OCI-LY1 (cell line): Measurements from ENCODE around the gene PDZRN3.

Experiments
- H2AFZ ChIP-seq: fragments of 200-600 bp; sonication (generic), shearing (Covaris generic); 2 replicates; pipeline ENCODE4 v1.6.0; 2014; ENCODE audit warnings: antibody characterized with exemption, mild to moderate bottlenecking, low read length
- H3F3A ChIP-seq: fragments of 200-600 bp; sonication (generic), shearing (Covaris generic); 2 replicates; pipeline ENCODE4 v1.6.0; 2014; ENCODE audit warnings: mild to moderate bottlenecking, antibody characterized with exemption, low read length, moderate library complexity; ENCODE audit not compliant: insufficient read depth
- H3K27ac ChIP-seq: fragments of 200-600 bp; sonication (generic); 2 replicates; pipeline ENCODE4 v1.5.1; 2014; ENCODE audit warnings: low read length, mixed run types, mild to moderate bottlenecking, low read depth; ENCODE audit not compliant: poor library complexity, severe bottlenecking
- H3K27me3 ChIP-seq: fragments of 200-600 bp; sonication (generic); 2 replicates; pipeline ENCODE4 v1.6.0; 2014; ENCODE audit warnings: antibody characterized with exemption, mild to moderate bottlenecking, low read length, moderate library complexity; ENCODE audit not compliant: insufficient read depth
- H3K36me3 ChIP-seq: fragments of 200-600 bp; sonication (generic); 2 replicates; pipeline ENCODE4 v1.6.1; 2014; ENCODE audit warnings: mild to moderate bottlenecking, antibody characterized with exemption, low read length, moderate library complexity, mixed read lengths; ENCODE audit not compliant: insufficient read depth
- H3K4me1 ChIP-seq: fragments of 200-600 bp; sonication (generic); 2 replicates; pipeline ENCODE4 v1.5.1; 2014; ENCODE audit warnings: mild to moderate bottlenecking, low read length, moderate library complexity; ENCODE audit not compliant: insufficient read depth, severe bottlenecking
- H3K4me2 ChIP-seq: fragments of 200-600 bp; sonication (generic), shearing (Covaris generic); 2 replicates; pipeline ENCODE4 v1.6.1; 2014; ENCODE audit warnings: low read length
- H3K4me3 ChIP-seq: fragments of 200-600 bp; sonication (generic); 2 replicates; pipeline ENCODE4 v1.5.1; 2014; ENCODE audit warnings: low read length, low read depth, mild to moderate bottlenecking, mixed read lengths; ENCODE audit not compliant: poor library complexity, severe bottlenecking
- H3K79me2 ChIP-seq: fragments of 200-600 bp; shearing (Covaris generic); 2 replicates; pipeline ENCODE4 v1.6.1; 2016; ENCODE audit warnings: mixed run types, low read length, mixed read lengths; ENCODE audit not compliant: insufficient read depth
- H3K9ac ChIP-seq: fragments of 200-600 bp; sonication (generic), shearing (Covaris generic); 2 replicates; pipeline ENCODE4 v1.6.1; 2014; ENCODE audit warnings: mild to moderate bottlenecking, low read length, mixed read lengths
- H3K9me2 ChIP-seq: fragments of 200-600 bp; sonication (generic), shearing (Covaris generic); 2 replicates; pipeline ENCODE4 v1.6.1; 2014; ENCODE audit warnings: low read depth, mild to moderate bottlenecking, low read length, mixed read lengths
- H3K9me3 ChIP-seq: fragments of 200-600 bp; shearing (Covaris generic); 2 replicates; pipeline ENCODE4 v1.6.1; 2014; ENCODE audit warnings: low read length, mixed read lengths
- H4K20me1 ChIP-seq: fragments of 200-600 bp; sonication (generic), shearing (Covaris generic); 2 replicates; pipeline ENCODE4 v1.6.0; 2016; ENCODE audit warnings: mild to moderate bottlenecking, low read length; ENCODE audit not compliant: insufficient read depth
- EZH2 ChIP-seq: fragments of 200-600 bp; sonication (generic), shearing (Covaris generic); IDR thresholded peaks from 2 replicates; pipeline ENCODE4 v1.8.0; 2017; ENCODE audit warnings: borderline replicate concordance, mixed run types, mild to moderate bottlenecking, antibody characterized with exemption, low read length, moderate library complexity, mixed read lengths
- TF ChIP-seq, protein P1 (sequence below): fragments of 200-600 bp; sonication (generic), shearing (Covaris generic); IDR thresholded peaks from 2 replicates; pipeline ENCODE4 v1.5.1; 2017; ENCODE audit warnings: mild to moderate bottlenecking, antibody characterized with exemption, low read length, moderate library complexity, mixed read lengths

PDZRN3 gene

DNA sequence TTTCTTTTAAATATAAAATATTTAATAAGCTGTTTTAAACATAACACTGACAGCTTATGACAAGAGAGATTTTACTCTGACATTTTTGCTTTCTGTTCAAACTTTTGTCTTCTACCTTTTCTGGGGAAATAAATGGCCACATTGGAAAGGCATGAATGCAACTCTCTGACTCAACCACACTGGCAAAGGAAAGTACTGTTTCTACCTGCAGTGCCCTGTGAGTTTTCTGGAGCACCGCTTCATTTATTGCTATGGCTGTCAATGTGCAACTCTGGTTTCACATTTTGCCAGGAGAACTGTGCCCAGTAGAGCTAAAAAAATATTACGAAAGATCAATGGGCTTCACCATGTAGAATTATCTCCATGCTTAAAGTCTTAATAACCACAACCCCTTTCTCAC, 15.1 kb downstream of the PDZRN3 start:
- TF ChIP-seq, protein P1, sequence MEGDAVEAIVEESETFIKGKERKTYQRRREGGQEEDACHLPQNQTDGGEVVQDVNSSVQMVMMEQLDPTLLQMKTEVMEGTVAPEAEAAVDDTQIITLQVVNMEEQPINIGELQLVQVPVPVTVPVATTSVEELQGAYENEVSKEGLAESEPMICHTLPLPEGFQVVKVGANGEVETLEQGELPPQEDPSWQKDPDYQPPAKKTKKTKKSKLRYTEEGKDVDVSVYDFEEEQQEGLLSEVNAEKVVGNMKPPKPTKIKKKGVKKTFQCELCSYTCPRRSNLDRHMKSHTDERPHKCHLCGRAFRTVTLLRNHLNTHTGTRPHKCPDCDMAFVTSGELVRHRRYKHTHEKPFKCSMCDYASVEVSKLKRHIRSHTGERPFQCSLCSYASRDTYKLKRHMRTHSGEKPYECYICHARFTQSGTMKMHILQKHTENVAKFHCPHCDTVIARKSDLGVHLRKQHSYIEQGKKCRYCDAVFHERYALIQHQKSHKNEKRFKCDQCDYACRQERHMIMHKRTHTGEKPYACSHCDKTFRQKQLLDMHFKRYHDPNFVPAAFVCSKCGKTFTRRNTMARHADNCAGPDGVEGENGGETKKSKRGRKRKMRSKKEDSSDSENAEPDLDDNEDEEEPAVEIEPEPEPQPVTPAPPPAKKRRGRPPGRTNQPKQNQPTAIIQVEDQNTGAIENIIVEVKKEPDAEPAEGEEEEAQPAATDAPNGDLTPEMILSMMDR: no peak
- TF ChIP-seq EZH2: no peak
- H3K79me2 ChIP-seq: no peaks in the 10 kb centered on the region
- H3K36me3 ChIP-seq: no peaks in the 10 kb centered on the region
- H3K9me3 ChIP-seq: no peaks in the 10 kb centered on the region
- no peaks in the 10 kb centered on the region for H3K27me3 ChIP-seq
- no peaks in the 10 kb centered on the region for H3F3A ChIP-seq
- no peaks in the 10 kb centered on the region for H3K9me2 ChIP-seq
- no peak overlapping the region for H3K9ac ChIP-seq
- no peak overlapping the region for H3K4me2 ChIP-seq
- H3K4me3 ChIP-seq: no peak overlapping the region
- H4K20me1 ChIP-seq: no peaks in the 10 kb centered on the region
- H2AFZ ChIP-seq: no peak overlapping the region
- no peaks in the 10 kb centered on the region for H3K4me1 ChIP-seq
- no peak overlapping the region for H3K27ac ChIP-seq

DNA sequence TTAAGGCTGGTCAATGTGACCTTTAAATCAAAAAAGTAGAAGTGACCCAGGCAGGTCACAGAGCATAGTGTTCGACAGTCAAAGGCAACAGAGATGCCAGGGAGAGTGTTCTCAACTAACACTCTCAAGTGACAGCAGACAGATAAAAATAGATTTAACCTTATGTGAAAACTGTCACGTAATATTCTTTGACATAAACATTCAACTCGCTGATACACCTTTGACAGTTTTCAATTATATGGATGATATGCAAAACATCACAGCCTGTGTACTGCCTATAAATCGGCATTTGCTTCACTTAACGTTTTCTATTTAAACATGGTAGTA, 15.5 kb downstream of the PDZRN3 start:
- H3K9me3 ChIP-seq: no peaks in the 10 kb centered on the region
- H3K36me3 ChIP-seq: no peaks in the 10 kb centered on the region
- H4K20me1 ChIP-seq: no peaks in the 10 kb centered on the region
- H3K9ac ChIP-seq: no peak overlapping the region
- H3K4me2 ChIP-seq: no peak overlapping the region
- no peak for TF ChIP-seq EZH2
- TF ChIP-seq, protein P1: no peak
- no peaks in the 10 kb centered on the region for H3K4me1 ChIP-seq
- no peak overlapping the region for H3K4me3 ChIP-seq
- no peaks in the 10 kb centered on the region for H3K9me2 ChIP-seq
- H3K79me2 ChIP-seq: no peaks in the 10 kb centered on the region
- no peak overlapping the region for H2AFZ ChIP-seq
- no peak overlapping the region for H3K27ac ChIP-seq
- H3K27me3 ChIP-seq: no peaks in the 10 kb centered on the region
- no peaks in the 10 kb centered on the region for H3F3A ChIP-seq

DNA sequence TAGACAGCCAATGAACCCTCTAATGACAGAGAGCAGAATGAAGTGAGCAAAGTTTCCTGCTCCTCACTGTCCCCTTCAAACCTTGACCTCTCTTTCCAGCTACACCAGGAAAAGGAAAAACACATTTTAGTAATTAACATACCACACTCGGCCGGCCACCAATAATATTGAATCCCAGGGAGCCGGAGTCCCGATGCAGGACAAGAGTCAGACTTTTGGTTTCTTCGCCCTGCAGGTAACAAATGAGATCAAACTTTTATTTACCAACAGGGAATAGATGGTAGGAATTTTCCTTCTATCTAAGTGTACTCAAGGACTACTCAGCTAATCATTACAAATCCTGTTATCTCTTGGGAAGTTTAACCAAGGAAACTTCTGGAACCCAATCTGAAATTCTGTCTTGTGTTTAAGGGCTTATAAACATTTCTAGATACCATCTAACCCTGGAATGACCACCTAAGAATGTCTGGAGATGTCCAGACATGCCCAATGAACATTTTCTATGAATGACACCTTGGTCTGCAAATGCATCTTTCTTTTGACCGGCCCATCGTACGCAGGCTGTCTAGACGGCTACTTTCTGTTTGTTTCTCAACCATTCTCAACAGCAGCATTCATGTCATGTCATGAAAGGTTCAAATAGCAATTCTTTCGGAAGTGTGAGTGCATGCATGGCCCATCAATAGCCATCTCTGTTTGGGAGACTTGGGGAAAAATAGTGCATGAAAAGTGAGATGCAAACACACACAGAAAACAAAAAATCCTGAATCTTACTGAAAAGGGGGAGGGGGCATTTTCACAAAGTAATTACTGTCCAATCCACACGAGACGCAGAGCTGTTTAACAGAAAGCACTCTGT, 16.1 kb downstream of the PDZRN3 start:
- Histone ChIP-seq H3K36me3 (no peaks in the 10 kb centered on the region), H3K27ac (no peak overlapping the region), H2AFZ (no peak overlapping the region), H3K9me2 (no peaks in the 10 kb centered on the region), H3K4me2 (no peak overlapping the region), H3K9ac (no peak overlapping the region), H3K4me3 (no peak overlapping the region), H3K9me3 (no peaks in the 10 kb centered on the region), H3K27me3 (no peaks in the 10 kb centered on the region), H3F3A (no peaks in the 10 kb centered on the region), H4K20me1 (no peaks in the 10 kb centered on the region), H3K4me1 (no peaks in the 10 kb centered on the region), H3K79me2 (no peaks in the 10 kb centered on the region)
- TF ChIP-seq, protein P1: no peak
- no peak for TF ChIP-seq EZH2
